ENCODE measurements around the gene EEPD1. TPM values are rescaled to one million over a fixed set of nuclear protein-coding genes. Genes with fewer than 3 reads are reported as not detected.
"Not testable (repeated sequence)": the region's sequence is repeated elsewhere in the genome, so short reads cannot be mapped to it uniquely, and the experiment has no call there.

Gene EEPD1
- total RNA-seq, 1 donor from 2014 or later, result 9.9 TPM

DNA sequence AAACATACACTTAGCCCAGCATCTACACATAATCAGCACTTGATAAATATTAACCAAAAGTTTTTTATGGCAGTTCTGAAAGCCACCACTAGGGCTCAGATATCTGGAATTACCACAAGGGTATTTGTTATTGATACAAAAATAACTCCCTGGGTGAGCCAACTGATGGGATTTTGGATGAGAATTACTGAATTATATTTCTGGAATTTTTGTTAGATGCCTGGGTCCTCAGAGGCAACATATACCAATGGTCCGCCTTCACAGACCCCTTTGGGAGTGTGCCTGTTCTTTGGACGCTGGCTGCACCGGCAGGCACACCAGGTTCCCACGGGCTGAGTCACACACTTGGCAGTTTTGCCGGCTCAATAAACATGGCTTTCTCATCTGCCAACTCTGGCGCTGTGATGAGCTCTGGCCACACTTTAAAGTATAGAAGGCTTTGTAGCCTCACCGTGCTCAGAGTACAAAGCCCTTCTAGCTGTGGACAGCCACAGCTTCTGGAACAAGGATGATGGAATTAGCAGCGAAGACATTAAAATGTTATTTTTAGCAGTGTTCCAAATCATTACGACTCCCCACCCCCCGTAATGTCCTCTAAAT, 24.5 kb upstream of the EEPD1 start:
- DNase-seq (ENCODE audit: low spot score), result peak; percentile 79

DNA sequence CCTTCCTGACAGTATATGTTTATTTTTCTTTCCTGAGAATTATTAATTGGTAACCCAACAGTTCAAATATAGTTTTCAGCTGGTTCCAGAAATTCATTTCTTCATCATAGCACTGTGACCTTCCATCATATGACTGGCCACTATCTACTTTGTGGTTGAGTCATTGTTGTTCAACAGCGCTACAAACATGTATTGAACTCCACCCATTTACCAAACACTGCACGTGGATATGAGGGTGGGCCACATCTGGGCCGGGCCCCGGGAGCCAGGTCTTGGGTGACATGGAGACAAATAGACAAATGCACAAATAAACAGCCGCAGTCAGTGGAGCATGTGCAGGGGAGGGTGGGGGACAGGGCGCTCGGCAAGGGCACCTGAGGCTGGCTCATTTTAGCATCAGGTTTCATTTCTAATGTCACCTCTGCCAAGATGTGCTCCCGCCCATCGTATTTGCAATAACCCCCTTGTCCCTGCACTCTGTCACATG, 24.0 kb upstream of the EEPD1 start:
- no peak for DNase-seq (ENCODE audit: low spot score)

GRCh38 chr7:36130236-36130945, 22.7 kb upstream of the EEPD1 start:
- no peak for DNase-seq (ENCODE audit: low spot score)

DNA sequence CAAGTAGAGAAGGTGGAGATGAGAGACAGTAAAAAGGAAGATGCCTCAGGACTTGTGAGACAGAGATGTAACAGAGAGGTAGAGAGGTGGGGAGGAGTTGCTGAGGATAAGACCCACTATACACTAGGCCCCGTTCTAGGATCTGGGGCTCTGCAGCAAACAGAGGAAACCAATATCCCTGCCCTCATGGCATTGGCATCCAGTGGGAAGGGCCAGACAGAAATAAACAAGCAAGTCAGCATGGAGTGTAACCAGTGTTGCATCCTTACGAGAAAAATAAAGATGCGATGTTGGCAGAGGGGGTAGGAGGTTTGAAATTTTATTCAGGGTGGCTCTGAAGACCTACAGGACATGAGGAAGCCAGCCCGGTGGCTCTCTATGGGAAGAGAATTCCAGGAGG, 22.0 kb upstream of the EEPD1 start:
- DNase-seq (ENCODE audit: low spot score), result no peak

GRCh38 chr7:36131499-36131898, 21.6 kb upstream of the EEPD1 start:
- no peak for DNase-seq (ENCODE audit: low spot score)

GRCh38 chr7:36132012-36132411, 21.0 kb upstream of the EEPD1 start:
- DNase-seq (ENCODE audit: low spot score), result no peak

DNA sequence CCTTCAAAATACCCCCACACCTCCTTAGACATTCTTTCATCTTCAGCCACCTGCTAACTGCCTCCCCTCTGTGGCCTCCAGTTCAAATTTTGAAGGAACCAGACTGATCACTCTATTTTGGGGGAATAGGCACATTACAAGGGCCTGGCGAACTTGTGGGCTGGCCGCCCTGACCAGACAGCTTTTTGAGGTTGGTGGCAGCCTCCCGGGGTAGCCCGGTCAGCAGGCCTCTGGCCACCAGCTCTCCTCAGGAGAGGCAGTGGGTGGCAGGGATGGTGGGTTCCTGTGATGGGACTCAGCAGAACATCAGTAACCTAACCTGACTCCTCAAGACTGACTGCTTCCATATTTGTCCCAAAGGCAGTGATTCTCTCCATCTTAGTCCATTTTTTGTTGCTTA, 17.4 kb upstream of the EEPD1 start:
- DNase-seq (ENCODE audit: low spot score), result no peak

DNA sequence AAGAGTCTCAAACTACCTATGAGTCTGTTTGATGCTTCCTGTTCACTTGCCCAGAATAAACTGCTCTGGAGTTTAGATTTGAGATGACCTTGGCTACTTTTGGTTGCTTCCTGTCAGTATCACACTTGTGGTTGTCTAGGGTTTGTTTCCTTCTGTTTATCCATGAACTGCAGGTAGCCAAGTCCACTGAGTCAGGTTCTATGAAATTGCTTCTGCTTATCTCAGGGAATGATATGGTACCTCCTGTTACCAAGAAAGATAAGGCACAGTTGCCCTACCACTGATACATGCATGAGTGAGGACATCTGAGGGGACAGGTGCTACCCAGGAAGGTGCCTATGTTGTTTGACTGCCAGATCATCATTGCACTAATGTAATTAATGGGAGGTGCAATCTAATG, 15.8 kb upstream of the EEPD1 start:
- DNase-seq (ENCODE audit: low spot score), result no peak

GRCh38 chr7:36137754-36138153, 15.3 kb upstream of the EEPD1 start:
- no peak for DNase-seq (ENCODE audit: low spot score)

DNA sequence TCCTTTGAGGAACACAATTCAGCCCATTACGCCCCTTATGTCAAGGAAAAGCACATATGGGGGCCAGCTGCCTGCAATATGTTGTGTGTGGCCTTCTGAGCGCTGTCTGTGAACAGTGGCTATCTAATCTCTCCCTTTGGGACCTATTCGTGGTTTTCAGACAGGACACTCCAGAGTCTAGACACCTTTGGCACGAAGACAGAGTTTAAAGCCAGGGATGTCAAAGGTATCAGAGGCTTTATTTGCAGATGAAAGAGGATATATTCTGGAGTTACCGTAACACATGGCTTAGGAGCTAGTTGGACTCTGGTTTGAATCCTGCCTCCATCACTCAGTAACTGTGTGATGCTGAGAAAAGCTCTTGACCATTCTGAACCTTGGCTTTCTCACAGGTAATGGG, 14.8 kb upstream of the EEPD1 start:
- peak; percentile 19 for DNase-seq (ENCODE audit: low spot score)

DNA sequence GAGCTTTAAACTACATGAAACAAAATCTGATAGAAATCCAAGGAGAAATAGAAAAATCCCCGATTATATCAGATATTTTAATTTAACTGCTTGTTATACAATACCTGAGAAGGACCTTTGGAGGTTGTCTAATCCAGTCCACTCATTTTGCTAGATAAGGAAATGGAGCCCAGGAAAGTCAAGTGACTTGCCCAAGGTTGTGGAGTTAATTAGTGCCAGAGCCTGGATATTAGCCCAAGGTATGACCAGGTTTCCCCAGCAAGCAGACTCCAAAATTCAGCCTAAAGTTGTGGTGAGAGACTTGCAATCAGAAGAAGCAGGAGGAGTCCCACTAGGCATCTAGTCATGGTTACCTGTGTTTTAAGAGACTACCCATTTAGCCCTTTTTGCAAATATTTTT, 11.7 kb upstream of the EEPD1 start:
- DNase-seq (ENCODE audit: low spot score), result no peak

DNA sequence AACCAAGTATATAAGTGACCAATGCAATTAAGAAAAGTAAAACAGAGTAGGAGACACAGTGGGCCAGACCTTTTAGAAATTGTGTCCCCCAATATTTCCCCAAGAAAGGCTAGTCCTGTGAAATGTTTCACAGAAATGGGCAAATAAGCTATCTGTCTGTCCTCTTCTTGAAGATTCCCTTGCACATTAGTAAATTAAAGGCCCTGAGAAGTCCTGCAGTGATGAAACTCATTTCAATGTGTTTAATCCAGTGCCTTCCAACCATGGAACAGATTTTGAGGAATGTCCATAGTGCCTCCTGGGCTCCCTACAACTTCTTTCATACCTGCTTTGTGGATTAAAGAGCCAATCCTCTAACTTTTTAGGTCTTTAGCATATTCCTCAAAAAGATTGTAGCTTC, 11.2 kb upstream of the EEPD1 start:
- no peak for DNase-seq (ENCODE audit: low spot score)

DNA sequence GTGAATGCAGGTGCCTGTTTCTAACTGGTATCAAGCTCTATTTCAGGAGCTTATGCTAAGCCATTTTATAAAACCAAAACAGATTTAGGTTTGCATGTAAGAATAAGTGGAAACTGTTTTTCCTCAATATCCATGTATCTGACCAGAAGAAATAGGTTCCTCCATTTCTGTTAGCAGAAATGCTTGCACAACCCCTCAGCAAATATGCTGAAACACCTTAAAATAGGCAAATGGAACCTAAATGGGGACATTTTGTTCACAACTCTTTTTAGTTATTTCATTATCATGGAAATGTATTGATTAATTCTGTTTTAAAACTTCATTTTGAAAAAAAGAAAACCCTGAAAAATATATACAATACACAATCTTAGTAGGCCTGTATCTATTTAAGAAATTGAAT, 8.9 kb upstream of the EEPD1 start:
- no peak for DNase-seq (ENCODE audit: low spot score)

GRCh38 chr7:36145686-36146085, 7.4 kb upstream of the EEPD1 start:
- DNase-seq (ENCODE audit: low spot score), result no peak

DNA sequence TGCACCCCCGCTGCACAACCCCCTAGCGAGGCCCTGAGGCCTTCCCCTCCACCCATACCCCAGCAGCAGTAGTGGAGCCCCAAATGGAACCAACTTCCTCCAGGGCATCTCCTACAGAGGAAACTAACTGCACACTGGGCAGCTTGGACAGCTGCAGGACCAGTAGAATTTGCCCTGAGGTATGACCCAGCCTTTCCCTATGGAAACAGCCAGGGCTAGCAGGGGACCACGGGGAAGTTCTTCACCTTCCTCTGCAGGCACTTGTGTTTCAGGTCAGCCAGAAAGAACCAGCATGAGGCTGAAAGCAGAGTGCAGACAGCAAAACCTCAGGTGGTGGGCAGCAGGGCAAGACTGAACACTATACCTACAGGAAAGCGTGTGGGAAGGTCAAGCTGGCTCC, 5.7 kb upstream of the EEPD1 start:
- no peak for DNase-seq (ENCODE audit: low spot score)

- DNase-seq (ENCODE audit: low spot score), result no peak
These were observed 4.5 kb upstream of the EEPD1 start for GRCh38 chr7:36148422-36149065.

DNA sequence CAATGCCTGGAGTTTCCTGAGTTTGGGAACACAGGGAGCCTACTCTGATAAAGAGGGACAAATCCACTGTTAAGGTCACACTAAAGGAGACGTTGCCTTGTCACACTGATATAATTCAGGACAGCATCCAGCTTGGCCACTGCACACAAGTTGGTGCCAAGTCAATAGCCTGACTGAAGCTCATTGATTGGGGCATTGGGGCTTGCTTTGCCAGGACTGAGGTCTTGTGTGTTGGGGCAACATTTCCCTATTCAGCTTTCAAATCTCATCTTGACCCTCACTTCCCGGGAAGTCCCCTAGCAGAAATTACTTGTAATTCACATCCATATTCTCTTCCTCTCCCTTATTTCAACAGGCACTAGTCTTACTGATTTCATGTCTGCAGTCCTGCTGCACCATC, 3.8 kb upstream of the EEPD1 start:
- not testable (repeated sequence) for DNase-seq (ENCODE audit: low spot score)

DNA sequence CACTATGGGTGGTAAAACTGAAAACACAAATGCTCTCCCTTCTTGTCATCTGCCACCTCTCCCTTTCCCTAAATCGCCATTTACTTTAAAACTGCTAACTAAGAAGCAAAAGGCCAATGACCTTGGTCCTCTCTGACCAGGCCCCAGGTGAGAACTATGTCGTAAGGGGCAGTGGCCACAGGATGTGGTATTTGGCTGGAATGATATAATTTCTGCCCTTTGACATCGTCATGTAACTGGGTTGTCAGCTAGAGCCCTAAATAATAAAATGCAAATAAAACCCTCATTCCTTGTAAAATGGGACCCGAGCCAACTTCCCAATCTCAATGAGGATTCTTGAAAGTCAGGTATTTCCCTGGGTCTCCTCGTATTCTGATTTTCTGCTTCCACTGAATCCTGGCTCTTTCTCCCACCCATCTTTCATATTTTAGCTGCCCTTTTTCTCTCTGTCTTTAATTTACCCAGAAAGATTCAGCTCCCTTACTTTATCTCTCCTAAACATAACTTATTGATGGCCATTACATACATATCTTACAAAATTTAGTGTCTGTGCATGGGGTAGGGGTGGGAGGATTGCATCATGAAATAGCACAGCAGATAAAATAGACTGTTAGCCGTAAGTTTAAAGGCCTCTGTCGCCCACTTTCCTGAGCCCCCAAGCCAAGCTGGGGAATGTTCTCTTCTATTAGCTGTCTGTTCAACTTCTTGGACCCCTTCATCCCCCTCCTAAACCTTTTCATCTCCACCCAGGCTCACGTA, 3.2 kb upstream of the EEPD1 start:
- DNase-seq (ENCODE audit: low spot score), result no peak

GRCh38 chr7:36151921-36152755, 916 bp upstream of the EEPD1 start:
- no peak for DNase-seq (ENCODE audit: low spot score)

GRCh38 chr7:36153571-36154097, 580 bp downstream of the EEPD1 start:
- no peak for DNase-seq (ENCODE audit: low spot score)
